T-helper 1 cell treated with Interleukin-12 subunit alpha and Interleukin-12 subunit beta and Interleukin-4 antibody, amounts not matched to agents 30 ng/mL and 1 ng/mL, for 36 hours (primary cell): Measurements from ENCODE around the gene OSM. TPM values are rescaled to one million over a fixed set of nuclear protein-coding genes. Genes with fewer than 3 reads are reported as not detected.

Experiments used
- intact Hi-C: fragments of 100-400 bp; cut with micrococcal nuclease; formaldehyde crosslinking; loops from one replicate; pipeline ENCODE4 v1.15.1; 2024
- total RNA-seq: library from RNA; stranded (reverse); gene quantifications from 2 replicates; pipeline ENCODE4 v1.2.3, GENCODE V29; 2022

OSM gene
- total RNA-seq, 1 donor from 2014 or later = 193 TPM

DNA sequence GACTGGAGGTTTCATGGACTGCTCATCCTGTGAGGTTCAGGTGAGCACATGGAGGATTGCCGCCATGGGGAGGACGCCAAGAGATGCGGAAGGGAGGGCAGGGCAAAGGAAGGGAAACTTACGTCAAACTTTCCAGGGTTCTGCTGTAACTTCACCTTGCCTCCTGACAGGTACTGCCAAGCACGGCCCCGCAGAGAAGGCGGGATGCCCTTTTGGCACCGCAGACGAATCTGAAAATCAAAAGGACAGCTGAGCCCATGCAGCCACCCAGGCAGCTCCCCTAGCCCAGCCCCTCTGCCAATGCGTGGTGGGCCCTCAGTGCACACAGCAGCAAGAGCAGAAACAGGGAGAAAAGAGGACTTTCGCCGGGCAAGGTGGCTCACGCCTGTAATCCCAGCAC, 32.7 kb upstream of the OSM start:
- intact Hi-C loops = no loop called here

DNA sequence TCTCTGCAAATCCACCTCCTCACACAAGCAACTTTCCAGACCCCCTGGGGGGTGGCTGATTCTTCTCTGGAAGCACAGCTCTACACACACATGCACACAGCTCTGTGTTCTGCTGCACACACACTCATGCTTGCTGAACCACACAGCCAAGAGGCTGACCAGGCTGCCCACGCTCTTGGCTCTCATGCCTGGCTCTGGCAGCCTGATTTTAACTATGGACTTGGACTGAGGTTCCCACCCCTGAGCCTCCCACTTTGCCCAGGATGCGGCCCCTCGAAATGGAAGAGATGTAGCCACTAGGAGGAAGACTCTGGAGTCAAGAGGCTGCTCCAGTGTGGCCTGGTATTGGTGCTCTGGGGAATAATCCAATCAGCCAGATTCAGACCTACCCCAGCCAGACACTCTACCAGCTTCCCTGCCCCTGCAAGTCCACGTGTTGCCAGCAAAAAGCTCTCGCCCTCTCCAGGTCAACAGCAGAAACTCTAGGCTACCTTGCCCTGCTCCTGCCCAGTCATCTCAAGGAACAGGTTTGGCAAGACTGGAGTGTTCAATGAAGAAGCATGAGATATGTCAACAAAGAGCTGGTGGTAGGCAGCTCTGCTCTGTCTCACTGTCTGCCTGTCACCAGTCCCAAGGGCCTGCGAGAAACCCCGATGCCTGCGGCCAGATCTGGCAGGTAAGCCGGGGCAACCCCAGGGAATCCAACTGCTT, 31.5 kb upstream of the OSM start:
- intact Hi-C loops = no loop called here

DNA sequence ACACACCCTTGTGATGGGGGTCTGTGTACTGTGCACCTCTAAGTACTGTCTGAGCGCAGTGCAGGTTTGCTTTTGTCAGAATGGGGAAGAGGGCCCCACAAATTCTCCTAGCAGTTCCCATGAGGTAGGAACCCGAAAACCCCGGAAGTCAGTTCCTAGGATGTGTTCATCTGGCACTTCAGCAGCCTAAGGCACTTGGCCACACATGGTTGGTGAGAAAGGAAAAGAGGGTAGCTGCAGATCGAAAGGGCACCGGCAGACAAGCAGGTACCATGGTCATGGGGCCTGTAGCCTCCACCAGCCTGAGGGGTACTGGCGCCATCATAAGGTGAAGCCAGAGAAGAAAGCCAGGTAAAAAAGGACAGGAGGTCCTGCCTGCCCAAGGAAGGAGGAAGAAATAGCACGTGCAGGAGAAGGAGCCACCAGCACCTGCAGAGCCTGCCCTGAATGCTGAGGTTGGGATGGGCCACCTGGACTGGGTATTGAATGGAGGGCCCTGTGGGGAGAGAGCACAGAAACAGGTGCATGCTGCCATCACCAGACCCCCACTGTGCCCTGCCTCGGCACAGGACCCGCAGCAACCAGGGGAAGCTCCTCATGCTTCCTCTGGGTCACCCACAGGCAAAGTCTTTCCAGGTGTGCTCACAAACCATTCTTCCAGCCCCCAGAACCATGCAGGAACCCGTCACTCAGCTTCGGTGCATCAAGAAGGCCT, 30.8 kb upstream of the OSM start:
- intact Hi-C loops = no loop called here

DNA sequence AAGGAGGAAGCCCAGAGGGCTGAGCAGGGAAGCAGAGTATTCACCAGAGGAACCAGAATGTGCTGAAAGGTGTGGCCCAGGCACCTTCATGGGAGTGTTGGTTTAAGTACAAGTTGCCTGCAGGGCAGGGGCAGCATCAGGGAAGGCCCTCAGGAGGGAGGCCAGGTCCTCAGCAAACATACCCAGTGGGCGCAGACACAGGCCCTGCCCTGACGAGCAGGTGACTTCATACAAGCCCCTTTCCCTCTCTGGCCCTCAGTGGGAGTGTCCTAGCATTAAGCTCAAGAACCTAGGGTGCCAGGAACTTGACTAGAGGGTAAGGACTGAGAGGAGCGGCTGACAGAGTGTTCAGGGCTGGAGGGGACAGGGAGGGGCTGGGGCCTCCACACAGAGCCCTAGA, 30.2 kb upstream of the OSM start:
- intact Hi-C loops = no loop called here

DNA sequence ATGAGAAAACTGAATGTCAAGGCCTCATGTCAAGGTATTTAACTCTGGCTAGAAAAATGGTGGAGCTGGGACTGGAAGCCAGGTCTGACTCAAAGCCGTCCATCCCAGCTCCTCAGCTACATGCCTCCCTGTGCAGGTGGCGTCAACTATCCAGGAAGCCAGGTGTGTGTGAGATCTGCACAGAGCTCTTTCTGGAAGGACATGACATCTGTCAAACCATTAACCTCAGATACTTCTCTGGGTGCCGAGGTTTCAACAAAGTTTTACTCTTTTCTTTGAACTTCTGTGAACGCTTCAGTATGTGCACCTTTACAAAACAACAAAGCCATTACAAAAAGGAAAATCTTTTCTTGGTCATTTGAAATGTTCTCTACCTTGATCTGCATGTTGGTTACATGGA, 29.7 kb upstream of the OSM start:
- intact Hi-C loops = no loop called here

DNA sequence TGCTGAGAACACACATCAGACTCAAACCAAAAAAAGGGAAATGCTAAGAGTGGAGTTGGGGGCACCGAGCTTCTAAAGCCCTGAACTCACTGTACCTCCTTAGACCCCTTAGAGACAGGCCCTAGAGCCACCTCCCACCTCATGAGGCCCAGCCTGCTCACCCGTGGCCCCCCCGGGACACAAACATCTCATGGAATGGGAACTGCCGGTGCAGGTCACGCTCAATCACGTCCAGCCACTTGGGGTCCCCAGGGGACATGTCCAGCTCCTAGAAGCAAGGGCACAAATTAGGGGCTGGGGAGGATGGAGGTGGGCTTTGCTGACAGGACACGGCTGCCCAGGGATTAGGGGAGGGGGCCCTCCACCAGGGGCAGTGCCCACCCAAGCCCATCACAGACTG, 28.9 kb upstream of the OSM start:
- intact Hi-C loops = no loop called here

DNA sequence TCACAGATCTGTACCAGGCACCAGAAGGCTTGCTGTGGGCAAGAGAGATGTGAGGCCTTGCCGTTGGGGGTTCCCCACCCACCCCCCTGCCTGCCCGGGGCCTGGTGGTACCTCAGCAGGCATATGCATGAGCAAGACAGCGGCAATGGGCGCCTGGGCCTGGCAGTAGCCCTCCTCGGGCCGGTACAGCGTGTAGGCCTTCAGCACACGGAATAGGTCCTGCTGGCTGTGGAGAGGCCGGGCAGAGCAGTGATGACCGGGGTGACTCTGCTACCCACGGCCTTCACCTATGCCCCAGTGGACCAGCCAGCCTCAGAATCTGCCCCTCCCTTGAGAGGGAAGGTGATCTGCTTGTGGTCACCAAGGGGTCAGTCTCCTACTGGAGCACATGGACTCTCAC, 28.2 kb upstream of the OSM start:
- intact Hi-C loops = no loop called here

DNA sequence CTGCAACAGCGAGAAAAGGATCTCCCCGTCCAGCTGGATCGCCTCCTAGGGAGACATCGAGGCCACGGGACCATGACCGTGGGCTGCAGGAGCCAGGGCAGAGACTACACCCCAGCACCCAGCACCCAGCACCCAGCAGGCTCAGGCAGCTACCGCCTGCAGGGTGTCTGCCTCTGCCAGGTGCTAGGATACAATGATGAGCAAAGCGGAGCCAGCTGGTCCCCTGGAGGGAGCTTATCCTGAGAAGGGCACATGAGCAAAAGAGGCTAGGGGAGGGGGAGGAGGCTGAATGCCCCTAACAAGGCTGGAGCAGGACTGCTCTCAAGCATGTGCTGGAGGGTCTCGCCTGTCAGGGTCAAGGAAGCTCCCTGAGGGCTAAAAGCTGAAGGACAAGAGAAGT, 27.4 kb upstream of the OSM start:
- intact Hi-C loops = no loop called here

DNA sequence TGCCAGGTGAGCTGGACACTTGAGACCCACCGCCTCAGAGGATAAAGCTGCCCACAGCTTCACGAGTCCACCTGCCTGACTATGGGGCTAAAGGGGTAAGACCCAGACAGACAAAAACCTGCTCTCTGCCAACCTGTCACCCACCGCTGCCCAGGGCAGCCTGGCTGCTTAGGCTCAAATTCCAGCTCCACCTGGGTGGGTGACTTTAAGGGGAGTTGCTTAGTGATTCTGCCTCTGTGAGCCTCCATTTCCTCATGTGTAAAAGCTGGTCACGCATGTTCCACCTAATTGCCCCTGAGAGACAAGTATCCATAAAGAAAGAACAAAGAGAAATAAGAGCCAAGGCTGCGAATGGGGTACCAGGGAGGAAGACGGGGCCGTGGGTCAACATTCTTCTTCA, 26.4 kb upstream of the OSM start:
- intact Hi-C loops = no loop called here

DNA sequence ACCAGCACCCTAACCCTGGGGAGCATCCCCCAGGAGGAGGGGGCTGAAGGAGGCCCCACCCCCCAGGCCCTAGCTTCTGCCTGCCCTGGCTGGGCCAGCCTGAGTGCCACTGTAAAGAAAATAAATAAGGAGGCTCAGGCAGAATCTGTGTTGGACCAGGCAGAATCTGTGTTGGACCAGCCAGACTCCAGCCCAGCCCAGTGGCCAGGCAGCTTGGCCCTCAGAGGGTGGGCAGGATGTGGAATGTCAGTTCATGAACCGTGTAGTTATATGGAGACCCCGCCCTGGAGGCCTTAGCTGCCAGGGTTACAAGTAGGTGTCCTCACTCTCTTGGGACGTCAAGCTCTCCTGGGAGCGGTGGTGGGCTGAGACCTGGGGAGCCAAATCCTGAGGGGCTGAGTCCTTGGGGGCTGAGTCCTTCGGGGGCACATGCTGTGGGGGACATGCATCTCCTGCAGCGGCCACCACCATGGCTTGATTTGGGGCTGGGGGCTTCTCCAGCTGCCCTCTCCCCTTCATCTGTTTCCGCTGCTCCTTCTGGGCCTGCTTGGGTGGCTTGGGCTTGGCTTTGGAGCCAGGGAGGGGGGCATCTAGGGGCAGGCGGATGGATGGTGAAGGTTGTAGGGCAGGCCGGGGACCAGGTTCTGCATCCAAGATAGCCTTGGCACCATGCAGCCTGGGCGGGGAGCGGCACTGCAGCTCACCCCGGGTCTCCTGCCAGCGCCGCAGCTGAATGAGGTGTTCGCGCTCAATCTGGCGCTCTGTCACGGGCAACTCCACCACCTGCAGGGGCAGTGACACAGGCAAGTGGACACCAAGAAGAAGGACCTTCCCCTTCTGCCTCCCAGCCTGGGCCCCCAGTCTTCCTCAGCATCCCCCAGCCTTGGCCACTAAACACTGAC, 25.7 kb upstream of the OSM start:
- intact Hi-C loops = no loop called here

DNA sequence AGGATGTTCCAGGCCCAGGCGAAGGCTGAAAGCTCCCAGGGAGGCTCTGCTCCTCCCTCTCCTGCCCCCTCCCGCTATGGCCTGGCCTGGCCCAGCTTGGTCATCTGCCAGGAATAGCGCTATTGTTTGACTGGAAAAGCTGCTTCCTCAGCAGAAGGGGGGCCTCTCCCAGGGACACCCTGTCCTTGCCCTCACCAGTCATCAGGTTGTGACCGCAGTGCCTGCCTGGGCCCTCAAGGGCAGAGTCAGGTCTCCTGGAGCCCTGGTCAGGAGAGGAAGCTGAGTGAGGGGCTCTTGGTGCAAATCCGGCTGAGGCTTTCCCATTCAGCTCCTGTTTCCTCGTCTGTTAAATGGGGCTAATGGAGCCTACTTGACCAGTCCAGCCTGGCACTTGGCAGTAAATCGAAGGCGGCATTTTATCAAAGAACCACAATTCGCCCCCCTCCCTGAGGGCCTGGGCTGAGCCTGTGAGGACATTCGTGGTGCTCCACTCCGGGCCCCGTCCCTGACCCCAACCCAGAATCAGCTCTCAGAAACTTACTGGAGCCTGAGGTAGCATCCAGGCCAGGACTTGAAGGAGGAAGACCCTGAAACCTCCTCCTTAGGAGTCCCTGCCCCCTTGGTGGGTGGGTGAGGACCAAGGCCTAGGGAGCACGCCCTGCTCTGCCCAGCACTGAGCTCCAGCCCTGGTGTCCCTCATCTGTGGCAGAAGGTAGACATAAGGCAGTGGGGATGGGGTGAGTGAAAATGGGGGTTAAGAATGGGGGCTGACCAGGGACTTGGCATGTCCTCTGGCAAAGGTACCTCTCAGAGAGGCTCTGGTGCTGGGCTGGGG, 24.6 kb upstream of the OSM start:
- intact Hi-C loops = no loop called here

DNA sequence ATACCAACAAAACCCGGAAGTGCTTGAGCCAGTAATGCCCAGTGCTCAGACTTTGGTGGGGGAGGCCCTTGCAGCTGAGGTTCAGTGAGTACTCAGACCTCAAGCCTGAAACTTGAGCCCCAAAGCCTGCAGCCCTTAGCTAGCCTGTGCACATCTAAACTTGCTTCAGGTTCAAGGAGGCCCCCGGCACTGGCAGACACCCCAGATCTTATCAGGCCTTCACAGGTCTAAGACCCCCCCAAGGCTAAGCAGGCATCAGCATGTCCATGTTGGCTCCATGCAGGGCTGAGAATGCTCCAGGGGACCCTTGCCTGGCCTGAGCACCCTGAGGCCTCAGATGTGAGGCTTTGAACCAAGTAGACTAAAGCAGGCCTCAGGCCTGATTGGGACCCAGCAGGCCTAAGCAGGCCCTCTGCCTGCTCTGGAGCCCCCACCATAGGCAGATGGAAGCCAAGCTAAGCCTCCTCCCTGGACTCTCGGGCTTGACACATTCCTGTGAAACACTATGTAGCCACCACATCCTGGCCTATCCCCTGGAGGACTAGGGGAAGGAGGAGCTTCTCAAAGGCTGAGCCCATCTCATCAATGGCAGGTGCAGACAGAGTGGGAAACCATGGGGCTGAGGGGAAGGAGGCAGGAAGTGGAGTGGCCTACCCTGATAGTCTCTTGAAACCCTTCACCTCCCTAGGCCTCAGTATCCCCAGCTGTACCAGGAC, 23.8 kb upstream of the OSM start:
- intact Hi-C loops = no loop called here

DNA sequence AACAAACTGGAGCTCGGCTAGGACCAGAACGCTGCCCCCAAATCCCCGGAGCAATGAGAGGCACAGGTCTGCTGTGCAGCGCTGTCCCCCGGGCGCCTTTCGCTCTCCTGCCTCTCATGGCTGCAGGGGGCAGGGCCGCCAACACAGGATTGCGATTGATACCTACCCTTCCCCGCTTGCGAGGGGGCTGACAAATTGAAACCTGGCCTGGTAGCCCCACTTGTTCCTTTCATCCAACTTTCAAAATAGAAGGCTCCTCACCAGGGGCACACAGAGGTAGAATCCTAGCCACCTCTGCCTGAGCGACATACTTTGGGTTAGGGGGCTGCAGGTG, 23.3 kb upstream of the OSM start:
- intact Hi-C loops = loop anchor here (1.0 to 5.0 kb wide), 7 partner anchors 15 to 687 kb away; partner anchors contain the start of genes LIF, NF2 and SF3A1

DNA sequence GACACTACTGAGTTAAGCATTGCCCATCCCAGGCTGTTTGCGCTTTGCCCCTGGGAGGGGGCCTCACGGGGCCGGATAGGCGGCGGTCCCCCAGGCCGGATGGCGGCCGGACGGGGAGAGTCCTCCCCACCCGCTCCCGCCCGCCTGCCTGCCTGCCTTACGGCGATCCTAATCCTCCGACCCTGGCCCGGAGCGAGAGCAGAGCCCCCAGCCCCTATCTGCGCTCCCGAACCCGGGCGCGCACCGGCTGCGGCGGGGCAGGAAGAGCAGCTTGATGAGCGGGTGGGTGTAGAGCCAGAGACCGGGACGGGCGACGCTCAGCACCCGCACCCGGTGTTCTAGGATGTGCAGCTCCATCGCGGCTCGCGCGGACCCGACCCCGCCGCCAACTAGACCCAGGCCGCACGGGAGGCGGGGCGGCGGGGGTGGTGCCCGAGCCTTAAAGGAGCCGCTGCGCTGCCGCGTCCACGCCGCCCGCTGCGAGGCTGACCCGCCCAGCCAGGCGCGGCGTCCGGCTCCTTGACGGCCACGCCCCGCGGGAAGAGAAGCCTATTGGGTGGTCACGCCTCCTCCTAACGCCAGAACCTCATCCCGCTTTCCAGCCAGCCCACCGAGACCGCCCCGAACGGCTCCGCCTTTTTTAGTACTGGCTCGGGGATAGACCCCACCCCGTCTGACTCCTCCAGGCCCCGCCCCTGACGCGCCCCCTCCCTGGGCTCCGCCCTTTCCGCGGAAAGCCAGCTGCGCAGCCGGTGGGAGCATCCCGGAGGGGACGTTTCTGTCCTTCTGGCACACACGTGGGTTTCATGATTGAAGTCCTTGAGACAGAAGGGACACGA, 22.7 kb upstream of the OSM start, which contains the start of gene CASTOR1:
Gene CASTOR1 (minus strand): TSS at position 365 of the 839 bp plus-strand sequence. CDS start 8 bp downstream, at position 357.
- intact Hi-C loops = loop anchor here (1.0 to 5.0 kb wide), 7 partner anchors 16 to 686 kb away; partner anchors contain the start of genes LIF, NF2 and SF3A1

DNA sequence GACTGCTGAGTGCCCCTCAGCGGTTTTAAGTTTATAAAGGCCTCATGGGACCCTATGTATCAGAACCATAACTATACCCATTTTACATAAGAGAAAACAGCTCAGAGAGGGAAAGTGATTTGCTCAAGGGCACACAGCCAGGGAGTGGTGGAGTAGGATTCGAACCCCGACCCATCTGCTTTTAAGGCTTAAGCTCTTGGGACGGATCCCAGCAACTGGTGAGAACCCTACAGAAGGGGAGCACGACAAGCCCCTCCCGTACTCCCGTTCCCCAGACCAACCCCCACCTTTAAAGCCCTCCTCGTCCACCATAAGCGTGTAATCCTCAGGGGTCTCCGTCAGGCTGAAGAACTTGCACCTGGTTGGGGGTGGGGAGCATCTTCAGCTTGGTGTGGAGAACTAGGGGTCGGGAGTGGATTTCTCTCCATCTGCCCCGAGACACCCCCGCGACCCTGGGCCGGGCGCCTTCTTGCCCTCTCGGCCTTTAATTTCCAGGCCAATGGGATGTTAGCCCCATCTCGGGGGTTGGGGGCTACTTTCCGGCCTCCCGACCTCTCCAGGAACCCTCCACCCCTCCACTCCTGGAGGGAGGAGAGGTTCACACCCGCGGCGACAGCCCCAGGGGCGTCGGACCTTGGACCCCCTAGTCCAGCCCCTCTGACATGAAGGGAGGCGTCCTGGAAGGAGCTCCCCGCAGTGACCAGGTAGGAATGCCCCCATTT, 21.9 kb upstream of the OSM start:
- intact Hi-C loops = loop anchor here (1.0 to 5.0 kb wide), 8 partner anchors 17 to 685 kb away; partner anchors contain the start of genes LIF, NF2 and SF3A1

DNA sequence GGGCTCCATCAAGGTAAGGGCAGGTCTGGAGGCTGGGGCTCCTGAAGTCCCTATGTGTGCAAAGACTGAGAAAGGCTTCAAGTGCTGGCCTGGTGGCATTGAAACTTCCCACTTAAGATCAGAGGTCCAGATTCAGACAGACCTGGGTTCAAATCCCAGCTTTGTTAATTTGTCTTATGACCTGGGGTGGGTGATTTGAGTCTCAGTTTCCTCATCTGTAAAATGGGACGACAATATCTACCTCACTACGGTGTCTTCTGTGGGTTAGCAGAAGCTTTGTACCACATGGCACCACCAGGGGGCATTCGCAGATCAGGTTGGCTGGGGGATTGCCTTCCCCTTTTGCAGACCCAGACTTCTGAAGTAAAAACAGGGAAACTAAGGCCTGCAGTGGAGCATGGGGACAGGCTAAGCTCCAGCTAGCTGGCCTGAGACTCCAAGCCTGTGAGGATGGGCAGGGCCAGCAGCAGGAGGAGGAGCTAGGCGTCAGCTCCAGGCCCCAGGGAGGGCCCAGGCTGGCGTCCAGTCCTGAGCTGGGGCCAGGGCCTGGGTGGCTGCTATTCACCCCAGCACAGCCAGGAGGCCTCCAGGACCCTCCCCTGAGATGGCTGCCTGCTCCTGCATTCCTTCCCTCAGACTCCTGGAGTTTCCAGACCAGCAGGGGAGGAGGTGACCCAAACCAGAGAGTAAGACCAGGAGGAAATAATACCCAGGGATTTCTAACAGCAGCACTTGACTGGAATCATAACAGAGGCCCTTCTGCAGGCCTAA, 21.2 kb upstream of the OSM start:
- intact Hi-C loops = loop anchor here (1.0 to 5.0 kb wide), 10 partner anchors 21 to 663 kb away; partner anchors contain the start of genes ASCC2, LIF and RNF215

DNA sequence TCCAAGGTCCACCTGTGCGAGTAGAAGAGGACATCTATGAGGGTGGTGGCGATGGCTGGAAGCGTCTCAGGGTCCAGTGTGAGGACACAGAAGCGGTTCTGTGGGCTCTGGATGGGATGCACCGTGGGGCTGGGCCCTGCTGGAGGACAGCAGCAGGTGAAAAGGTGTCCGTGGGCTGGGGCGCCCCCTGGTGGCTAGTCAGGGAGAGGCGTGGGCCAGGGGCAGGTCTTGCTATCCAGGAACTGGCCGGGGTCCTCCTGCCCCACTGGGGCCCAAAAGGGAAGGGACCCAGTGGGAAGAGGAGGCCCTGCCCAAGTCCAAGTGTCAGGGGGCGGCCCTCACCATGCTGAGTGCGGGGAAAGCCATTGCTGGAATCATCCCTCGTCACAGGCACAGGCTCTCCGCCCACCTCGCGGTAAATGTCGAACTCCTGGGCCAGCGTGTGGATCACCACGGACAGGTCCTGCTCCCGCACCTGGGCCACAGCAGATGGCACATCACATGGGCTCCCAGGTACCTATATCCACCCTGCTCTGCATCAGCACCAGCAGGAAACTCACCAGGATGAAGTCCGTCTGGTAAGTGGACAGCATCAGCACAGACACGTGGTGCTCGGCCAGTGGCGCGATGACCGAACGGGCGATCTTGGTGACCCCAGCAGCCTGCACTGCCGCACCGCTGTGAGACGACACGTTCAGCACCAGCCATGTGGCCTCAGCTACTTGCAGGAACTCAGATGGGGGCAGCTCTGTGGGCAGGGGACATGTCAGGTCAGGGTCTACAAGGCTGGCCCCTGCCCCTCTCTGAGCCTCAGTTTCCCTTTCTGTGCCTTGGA, 20.4 kb upstream of the OSM start:
- intact Hi-C loops = loop anchor here (1.0 to 5.0 kb wide), 10 partner anchors 20 to 662 kb away; partner anchors contain the start of genes ASCC2, LIF and RNF215
